HCT116 (cell line): ENCODE results near the gene LRPPRC. TPM values are rescaled to one million over a fixed set of nuclear protein-coding genes. Genes with fewer than 3 reads are reported as not detected.

Source experiments
- ATAC-seq: fragments of 200-7000 bp; cut with Tn5 transposase; 2 replicates; pipeline ENCODE4 v1.9.1; 2020; ENCODE audit warnings: mild to moderate bottlenecking, moderate library complexity
- BruUV-seq: library from RNA; stranded (reverse); fragments of 400-500 nt; replicated peaks from 2 replicates; lab custom pipeline; 2021; lab: Mats Ljungman, UMichigan
- CTCF ChIA-PET: fragments of 300-600 bp; sonication (Branson Sonifier 250); formaldehyde crosslinking; loops from one replicate; lab custom pipeline; 2021; ENCODE audit warnings: antibody characterized with exemption; lab: Charles Lee
- POLR2A ChIA-PET: fragments of 300-600, 350-600 bp; sonication (Branson Sonifier 250); formaldehyde crosslinking; loops from one replicate; lab custom pipeline; 2021; ENCODE audit warnings: antibody characterized with exemption; lab: Charles Lee
- RAD21 ChIA-PET, 2 experiments: fragments of 300-600 bp; sonication (Branson Sonifier 250); formaldehyde crosslinking; loops; one replicate each; lab custom pipeline; 2023; ENCODE audit warnings: low total read pairs in 2 of 2; ENCODE audit not compliant: uncharacterized antibody in 2 of 2, unreplicated experiment in 2 of 2, low non-redundant PET in 1 of 2; lab: Charles Lee
- DNase-seq: peaks from one replicate; pipeline ENCODE4 v3.0.0-alpha.2; 2010; ENCODE audit warnings: low read depth, low spot score
- H2AFZ ChIP-seq: fragments of 200-600 bp; shearing (Covaris generic), sonication (generic); 2 replicates; pipeline ENCODE4 v1.6.1; 2017; ENCODE audit warnings: low read depth, mixed run types, mixed read lengths, antibody characterized with exemption, low read length; ENCODE audit not compliant: poor library complexity, severe bottlenecking
- H3K27ac ChIP-seq: 2 replicates; pipeline ENCODE4 v1.5.1; 2012; ENCODE audit warnings: low read depth, low read length
- H3K27me3 ChIP-seq: fragments of 200-600 bp; sonication (generic); 2 replicates; pipeline ENCODE4 v1.6.1; 2016; ENCODE audit warnings: mixed run types, low read length, mixed read lengths; ENCODE audit not compliant: insufficient read depth
- H3K36me3 ChIP-seq, 2 experiments: fragments of 200-500 bp in 1 of 2; fragments of 200-600 bp in 1 of 2; sonication (Bioruptor generic) in 1 of 2; sonication (generic) in 1 of 2; 2 replicates each; pipeline versions ENCODE4 v1.5.1 to v1.6.1; 2014 to 2016; ENCODE audit warnings: low read length in 2 of 2, inconsistent platforms in 1 of 2, mixed read lengths in 1 of 2, mixed run types in 1 of 2; ENCODE audit not compliant: insufficient read depth in 2 of 2, control insufficient read depth in 1 of 2
- H3K4me1 ChIP-seq, 2 experiments: fragments of 200-600 bp in 1 of 2; sonication (generic) in 1 of 2; 2 replicates each; pipeline versions ENCODE4 v1.5.1 to v1.6.1; 2012 to 2017; ENCODE audit warnings: low read length in 2 of 2, inconsistent platforms in 1 of 2, mild to moderate bottlenecking in 1 of 2, mixed read lengths in 1 of 2, mixed run types in 1 of 2, moderate library complexity in 1 of 2; ENCODE audit not compliant: insufficient read depth in 2 of 2, control insufficient read depth in 1 of 2
- H3K4me2 ChIP-seq: fragments of 200-600 bp; sonication (generic); 2 replicates; pipeline ENCODE4 v1.6.1; 2017; ENCODE audit warnings: mixed run types, low read length, mixed read lengths
- H3K4me3 ChIP-seq, 2 experiments: fragments of 200-600 bp in 1 of 2; sonication (generic) in 1 of 2; replicated peaks in 1 of 2; 2 replicates each; pipeline ENCODE4 v1.5.1; 2011 to 2016; ENCODE audit warnings: low read length in 2 of 2, control low read depth in 1 of 2, low read depth in 1 of 2, mild to moderate bottlenecking in 1 of 2, mixed read lengths in 1 of 2, mixed run types in 1 of 2
- H3K79me2 ChIP-seq: fragments of 200-600 bp; sonication (generic); 2 replicates; pipeline ENCODE4 v1.6.1; 2017; ENCODE audit warnings: mild to moderate bottlenecking, mixed run types, low read length, moderate library complexity, mixed read lengths; ENCODE audit not compliant: insufficient read depth
- H3K9ac ChIP-seq: fragments of 200-600 bp; sonication (generic); 2 replicates; pipeline ENCODE4 v1.6.1; 2016; ENCODE audit warnings: low read length, mixed read lengths
- H3K9me2 ChIP-seq: fragments of 200-600 bp; sonication (generic), shearing (Covaris generic); 2 replicates; pipeline ENCODE4 v1.6.1; 2017; ENCODE audit warnings: mixed run types, mild to moderate bottlenecking, moderate library complexity; ENCODE audit not compliant: insufficient read depth
- H3K9me3 ChIP-seq, 2 experiments: fragments of 200-500 bp in 1 of 2; fragments of 200-600 bp in 1 of 2; sonication (Bioruptor generic) in 1 of 2; sonication (generic) in 1 of 2; 2 replicates each; pipeline ENCODE4 v1.6.1; 2014 to 2017; ENCODE audit warnings: low read length in 2 of 2, mixed read lengths in 2 of 2, inconsistent platforms in 1 of 2, low read depth in 1 of 2, mild to moderate bottlenecking in 1 of 2, mixed run types in 1 of 2, moderate library complexity in 1 of 2; ENCODE audit not compliant: control insufficient read depth in 1 of 2, insufficient read depth in 1 of 2
- H4K20me1 ChIP-seq: fragments of 200-600 bp; sonication (generic), shearing (Covaris generic); 2 replicates; pipeline ENCODE4 v1.6.1; 2017; ENCODE audit warnings: mixed run types, mild to moderate bottlenecking, moderate library complexity; ENCODE audit not compliant: insufficient read depth
- CBX3 ChIP-seq: IDR thresholded peaks from 2 replicates; pipeline ENCODE4 v1.6.1; 2012; ENCODE audit warnings: low read depth
- CEBPB ChIP-seq: IDR thresholded peaks from 2 replicates; pipeline ENCODE4 v1.6.1; 2012; ENCODE audit warnings: low read depth
- ELF1 ChIP-seq: IDR thresholded peaks from 2 replicates; pipeline ENCODE4 v1.6.1; 2012; ENCODE audit warnings: low read depth, borderline replicate concordance
- EZH2phosphoT487 ChIP-seq: fragments of 200-600 bp; IDR thresholded peaks from 2 replicates; pipeline ENCODE4 v1.6.1; 2018; ENCODE audit warnings: antibody characterized with exemption, borderline replicate concordance
- FOSL1 ChIP-seq: IDR thresholded peaks from 2 replicates; pipeline ENCODE4 v1.6.1; 2012; ENCODE audit warnings: low read depth
- JUND ChIP-seq: IDR thresholded peaks from 2 replicates; pipeline ENCODE4 v1.6.1; 2012
- POLR2A ChIP-seq: IDR thresholded peaks from 2 replicates; pipeline ENCODE4 v1.7.0; 2011; ENCODE audit warnings: borderline replicate concordance; ENCODE audit not compliant: insufficient read depth, insufficient read length; ENCODE audit errors: extremely low read depth
- POLR2AphosphoS5 ChIP-seq: IDR thresholded peaks from 2 replicates; pipeline ENCODE4 v1.6.1; 2011; ENCODE audit warnings: mild to moderate bottlenecking, low read depth, low read length, moderate library complexity
- SRF ChIP-seq: IDR thresholded peaks from 2 replicates; pipeline ENCODE4 v1.6.1; 2012; ENCODE audit warnings: low read depth
- intact Hi-C: fragments of 100-400 bp; cut with micrococcal nuclease; formaldehyde crosslinking; loops from 2 replicates; pipeline ENCODE4 v1.10.0; 2022
- total RNA-seq: library from RNA; stranded (reverse); gene quantifications from one replicate; pipeline ENCODE4 v1.2.1, GENCODE V29; 2021; ENCODE audit not compliant: unreplicated experiment
- TF ChIP-seq, protein P1 (sequence below), 3 experiments: fragments of 200-600 bp in 1 of 3; sonication (generic) in 1 of 3; IDR thresholded peaks in 2 of 3; conservative IDR thresholded peaks in 1 of 3; 2 replicates each; pipeline ENCODE4 v1.5.1; 2012 to 2017; ENCODE audit warnings: low read depth in 2 of 3, low read length in 2 of 3, antibody characterized with exemption in 1 of 3, borderline replicate concordance in 1 of 3, control low read depth in 1 of 3, mild to moderate bottlenecking in 1 of 3, mixed read lengths in 1 of 3, mixed run types in 1 of 3, moderate library complexity in 1 of 3; ENCODE audit not compliant: insufficient read depth in 1 of 3
- TF ChIP-seq, protein P2 (sequence below): IDR thresholded peaks from 2 replicates; pipeline ENCODE4 v1.6.1; 2012
- TF ChIP-seq, protein P3 (sequence below): IDR thresholded peaks from 2 replicates; pipeline ENCODE4 v1.6.1; 2012; ENCODE audit warnings: low read depth

Gene LRPPRC
- total RNA-seq, 1 experiment from 2014 or later = 210 TPM

DNA sequence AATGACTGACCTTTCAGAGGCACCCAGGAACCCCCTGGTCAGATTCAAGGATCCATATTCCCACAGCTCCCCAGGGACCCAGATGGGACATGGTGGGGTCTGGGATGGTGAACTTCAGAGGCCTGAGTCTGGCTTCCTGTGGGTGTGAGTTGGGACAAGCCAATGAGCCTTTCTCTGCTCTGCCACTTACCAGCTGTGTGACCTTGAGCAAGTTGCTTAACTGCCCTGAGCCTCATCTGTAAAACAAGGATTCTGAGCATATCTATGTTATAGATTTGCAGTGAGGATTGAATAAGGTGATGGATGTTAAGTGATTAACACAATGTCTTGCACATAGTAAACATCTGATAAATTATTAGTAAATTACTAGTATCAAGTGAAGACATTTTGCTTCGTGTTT lies 150.6 kb downstream of the LRPPRC start (continued):
- TF ChIP-seq, protein P1, sequence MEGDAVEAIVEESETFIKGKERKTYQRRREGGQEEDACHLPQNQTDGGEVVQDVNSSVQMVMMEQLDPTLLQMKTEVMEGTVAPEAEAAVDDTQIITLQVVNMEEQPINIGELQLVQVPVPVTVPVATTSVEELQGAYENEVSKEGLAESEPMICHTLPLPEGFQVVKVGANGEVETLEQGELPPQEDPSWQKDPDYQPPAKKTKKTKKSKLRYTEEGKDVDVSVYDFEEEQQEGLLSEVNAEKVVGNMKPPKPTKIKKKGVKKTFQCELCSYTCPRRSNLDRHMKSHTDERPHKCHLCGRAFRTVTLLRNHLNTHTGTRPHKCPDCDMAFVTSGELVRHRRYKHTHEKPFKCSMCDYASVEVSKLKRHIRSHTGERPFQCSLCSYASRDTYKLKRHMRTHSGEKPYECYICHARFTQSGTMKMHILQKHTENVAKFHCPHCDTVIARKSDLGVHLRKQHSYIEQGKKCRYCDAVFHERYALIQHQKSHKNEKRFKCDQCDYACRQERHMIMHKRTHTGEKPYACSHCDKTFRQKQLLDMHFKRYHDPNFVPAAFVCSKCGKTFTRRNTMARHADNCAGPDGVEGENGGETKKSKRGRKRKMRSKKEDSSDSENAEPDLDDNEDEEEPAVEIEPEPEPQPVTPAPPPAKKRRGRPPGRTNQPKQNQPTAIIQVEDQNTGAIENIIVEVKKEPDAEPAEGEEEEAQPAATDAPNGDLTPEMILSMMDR (IDR thresholded peaks at IDR 0.05 in 2 of 3, conservative IDR thresholded peaks at IDR 0.05 in 1 of 3; ENCODE audit: borderline replicate concordance in 1 of 3, insufficient read depth in 1 of 3, low read depth in 2 of 3, low read length in 2 of 3) = no peak
- no peak for TF ChIP-seq POLR2AphosphoS5
- TF ChIP-seq SRF = no peak
- TF ChIP-seq, protein P2, sequence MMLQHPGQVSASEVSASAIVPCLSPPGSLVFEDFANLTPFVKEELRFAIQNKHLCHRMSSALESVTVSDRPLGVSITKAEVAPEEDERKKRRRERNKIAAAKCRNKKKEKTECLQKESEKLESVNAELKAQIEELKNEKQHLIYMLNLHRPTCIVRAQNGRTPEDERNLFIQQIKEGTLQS = no peak
- no peak for TF ChIP-seq EZH2phosphoT487
- no peak for TF ChIP-seq ELF1
- TF ChIP-seq, protein P3, sequence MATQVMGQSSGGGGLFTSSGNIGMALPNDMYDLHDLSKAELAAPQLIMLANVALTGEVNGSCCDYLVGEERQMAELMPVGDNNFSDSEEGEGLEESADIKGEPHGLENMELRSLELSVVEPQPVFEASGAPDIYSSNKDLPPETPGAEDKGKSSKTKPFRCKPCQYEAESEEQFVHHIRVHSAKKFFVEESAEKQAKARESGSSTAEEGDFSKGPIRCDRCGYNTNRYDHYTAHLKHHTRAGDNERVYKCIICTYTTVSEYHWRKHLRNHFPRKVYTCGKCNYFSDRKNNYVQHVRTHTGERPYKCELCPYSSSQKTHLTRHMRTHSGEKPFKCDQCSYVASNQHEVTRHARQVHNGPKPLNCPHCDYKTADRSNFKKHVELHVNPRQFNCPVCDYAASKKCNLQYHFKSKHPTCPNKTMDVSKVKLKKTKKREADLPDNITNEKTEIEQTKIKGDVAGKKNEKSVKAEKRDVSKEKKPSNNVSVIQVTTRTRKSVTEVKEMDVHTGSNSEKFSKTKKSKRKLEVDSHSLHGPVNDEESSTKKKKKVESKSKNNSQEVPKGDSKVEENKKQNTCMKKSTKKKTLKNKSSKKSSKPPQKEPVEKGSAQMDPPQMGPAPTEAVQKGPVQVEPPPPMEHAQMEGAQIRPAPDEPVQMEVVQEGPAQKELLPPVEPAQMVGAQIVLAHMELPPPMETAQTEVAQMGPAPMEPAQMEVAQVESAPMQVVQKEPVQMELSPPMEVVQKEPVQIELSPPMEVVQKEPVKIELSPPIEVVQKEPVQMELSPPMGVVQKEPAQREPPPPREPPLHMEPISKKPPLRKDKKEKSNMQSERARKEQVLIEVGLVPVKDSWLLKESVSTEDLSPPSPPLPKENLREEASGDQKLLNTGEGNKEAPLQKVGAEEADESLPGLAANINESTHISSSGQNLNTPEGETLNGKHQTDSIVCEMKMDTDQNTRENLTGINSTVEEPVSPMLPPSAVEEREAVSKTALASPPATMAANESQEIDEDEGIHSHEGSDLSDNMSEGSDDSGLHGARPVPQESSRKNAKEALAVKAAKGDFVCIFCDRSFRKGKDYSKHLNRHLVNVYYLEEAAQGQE = no peak

DNA sequence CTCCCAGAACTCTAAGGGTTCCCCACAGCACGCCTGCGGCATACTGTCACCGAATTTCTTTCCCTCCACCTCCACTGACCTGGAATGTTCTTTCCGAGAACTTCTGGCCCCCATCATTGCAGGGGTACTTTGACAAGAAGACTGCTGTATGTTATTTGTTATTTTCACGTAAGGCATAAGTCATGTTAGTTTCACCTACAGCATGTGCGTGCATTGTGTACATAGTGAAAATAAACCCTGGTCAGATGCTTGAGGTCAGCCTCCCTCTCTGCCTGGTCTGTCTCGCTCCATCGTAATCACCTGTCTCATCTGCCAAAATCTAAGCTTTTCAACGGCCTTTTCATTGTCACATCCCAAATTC lies 152.9 kb downstream of the LRPPRC start:
- H3K27ac ChIP-seq = no peak overlapping the region
- no peaks in the 10 kb centered on the region for H3K9me2 ChIP-seq
- no peaks in the 10 kb centered on the region for H3K9me3 ChIP-seq
- CTCF ChIA-PET = no interaction called here
- H3K79me2 ChIP-seq = no peaks in the 10 kb centered on the region
- no peak overlapping the region for H3K4me3 ChIP-seq
- POLR2A ChIA-PET = no interaction called here
- no peaks in the 10 kb centered on the region for H3K27me3 ChIP-seq
- RAD21 ChIA-PET = no interaction called here
- H3K36me3 ChIP-seq = no peaks in the 10 kb centered on the region
- H4K20me1 ChIP-seq = no peaks in the 10 kb centered on the region
- H3K4me2 ChIP-seq = no peak overlapping the region
- BruUV-seq = no TSS peak
- intact Hi-C loops = no loop called here
- ATAC-seq = no peak
- DNase-seq = no peak
- H2AFZ ChIP-seq = no peak overlapping the region
- H3K9ac ChIP-seq = no peak overlapping the region
- H3K4me1 ChIP-seq = peaks cover 0 to 2% of the 10 kb centered on the region in 2 experiments; a peak in 2 of 4 replicates
- TF ChIP-seq JUND = no peak
- no peak for TF ChIP-seq FOSL1
- no peak for TF ChIP-seq CBX3
- TF ChIP-seq, protein P3 = no peak
- TF ChIP-seq EZH2phosphoT487 = no peak
- no peak for TF ChIP-seq POLR2AphosphoS5
- no peak for TF ChIP-seq POLR2A
- no peak for TF ChIP-seq CEBPB
- TF ChIP-seq, protein P1 (IDR thresholded peaks at IDR 0.05 in 2 of 3, conservative IDR thresholded peaks at IDR 0.05 in 1 of 3; ENCODE audit: borderline replicate concordance in 1 of 3, insufficient read depth in 1 of 3, low read depth in 2 of 3, low read length in 2 of 3) = no peak
